ENCODE results near the gene PPARA.

Gene PPARA

DNA sequence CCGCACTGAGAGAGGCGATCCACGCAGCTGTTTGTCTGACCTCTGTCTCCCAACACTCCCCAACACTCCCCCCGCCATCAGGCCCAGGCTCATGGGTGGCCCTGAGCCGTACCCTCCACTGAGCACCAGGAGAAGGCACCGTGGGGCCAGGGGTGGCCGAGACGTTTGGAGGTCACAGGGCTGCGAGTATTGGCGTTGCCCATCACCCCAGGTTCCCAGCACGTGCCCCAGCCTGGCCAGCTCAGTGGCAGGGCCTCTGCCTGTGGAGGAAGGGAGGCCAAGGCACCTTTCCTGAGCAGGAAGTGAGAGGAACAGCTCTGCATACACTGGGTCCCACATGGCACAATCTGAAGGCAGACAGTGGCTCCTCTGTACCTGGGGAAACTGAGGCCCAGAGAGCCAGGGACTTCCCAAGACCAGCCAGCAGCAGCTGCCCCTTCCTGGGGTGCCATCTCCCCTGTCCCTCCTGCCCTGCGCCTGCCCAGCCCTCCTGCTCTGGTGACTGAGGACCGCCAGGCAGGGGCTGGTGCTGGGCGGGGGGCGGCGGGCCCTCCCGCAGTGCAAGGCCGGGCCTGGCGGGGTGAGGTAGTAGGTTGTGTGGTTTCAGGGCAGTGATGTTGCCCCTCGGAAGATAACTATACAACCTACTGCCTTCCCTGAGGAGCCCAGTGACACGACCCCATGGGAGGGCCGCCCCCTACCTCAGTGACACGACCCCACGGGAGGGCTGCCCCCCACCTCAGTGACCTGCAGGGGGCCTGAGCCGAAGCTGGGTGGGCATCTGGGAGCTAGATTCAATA lies 37.0 kb upstream of the PPARA start:
- in situ Hi-C loops (cut with MboI; ENCODE audit: low pct_unique_long_range_greater_than_20kb, low sequenced_read_pairs) = no loop called here
- DNase-seq = no peak

GRCh38 chr22:46113910-46114517 lies 36.3 kb upstream of the PPARA start:
- DNase-seq = no peak
- in situ Hi-C loops (cut with MboI; ENCODE audit: low pct_unique_long_range_greater_than_20kb, low sequenced_read_pairs) = no loop called here

DNA sequence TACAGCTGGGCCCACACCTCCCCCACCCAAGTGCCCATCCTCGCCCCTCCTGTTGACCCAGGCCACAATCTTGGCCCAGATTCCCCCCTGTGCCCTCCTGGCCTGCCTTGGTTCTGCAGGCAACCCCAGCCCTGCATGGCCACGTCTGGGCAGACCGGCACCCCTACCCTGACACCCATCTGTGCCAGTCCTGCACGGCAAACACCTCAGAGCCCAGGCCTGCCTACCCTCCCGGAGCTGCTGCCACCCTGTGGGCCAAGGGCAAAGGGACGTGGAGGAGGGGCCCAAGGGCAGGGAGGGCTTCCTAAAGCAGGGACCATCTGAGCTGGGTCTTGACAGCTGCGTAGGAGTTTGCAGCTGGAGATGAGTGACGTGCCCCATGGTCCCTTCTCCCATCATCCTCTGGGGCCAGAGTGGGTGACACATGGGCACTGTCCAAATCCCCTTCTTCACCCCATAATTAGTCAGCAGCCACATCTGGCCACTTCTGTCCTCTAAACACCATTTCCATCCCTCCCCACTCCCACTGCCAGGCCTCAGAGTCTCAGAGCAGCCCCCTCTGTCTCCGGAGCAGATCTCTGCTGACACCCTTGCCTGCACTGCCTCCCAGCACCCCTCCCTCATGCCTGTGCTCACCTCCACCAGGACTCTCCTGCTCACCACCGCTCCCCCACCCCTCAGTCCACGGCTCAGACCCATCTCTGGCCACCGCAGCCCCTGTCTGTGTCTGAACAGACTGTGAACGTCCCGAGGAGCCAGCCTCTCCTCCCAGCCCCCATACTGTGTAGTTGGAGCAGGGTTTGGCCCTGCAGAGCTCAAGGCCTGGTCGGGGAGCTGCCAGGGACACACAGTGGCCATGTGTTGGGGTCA lies 35.6 kb upstream of the PPARA start:
- in situ Hi-C loops (cut with MboI; ENCODE audit: low pct_unique_long_range_greater_than_20kb, low sequenced_read_pairs) = no loop called here
- DNase-seq = peak; percentile 31

DNA sequence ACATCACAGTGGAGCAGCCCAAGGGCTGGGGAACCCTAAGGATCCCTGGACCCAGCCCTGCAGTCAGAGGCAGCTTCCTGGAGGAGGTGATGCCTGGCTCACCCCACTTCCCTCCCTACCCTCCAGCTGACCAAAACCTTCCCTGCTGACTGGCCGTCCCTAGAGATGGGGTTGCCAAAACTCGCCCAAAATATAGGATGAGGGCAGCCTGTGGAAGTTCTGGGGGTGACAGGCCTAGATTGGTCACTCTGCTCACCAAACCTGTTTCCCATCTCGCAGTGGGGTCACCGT lies 35.0 kb upstream of the PPARA start:
- DNase-seq = no peak
- in situ Hi-C loops (cut with MboI; ENCODE audit: low pct_unique_long_range_greater_than_20kb, low sequenced_read_pairs) = no loop called here

DNA sequence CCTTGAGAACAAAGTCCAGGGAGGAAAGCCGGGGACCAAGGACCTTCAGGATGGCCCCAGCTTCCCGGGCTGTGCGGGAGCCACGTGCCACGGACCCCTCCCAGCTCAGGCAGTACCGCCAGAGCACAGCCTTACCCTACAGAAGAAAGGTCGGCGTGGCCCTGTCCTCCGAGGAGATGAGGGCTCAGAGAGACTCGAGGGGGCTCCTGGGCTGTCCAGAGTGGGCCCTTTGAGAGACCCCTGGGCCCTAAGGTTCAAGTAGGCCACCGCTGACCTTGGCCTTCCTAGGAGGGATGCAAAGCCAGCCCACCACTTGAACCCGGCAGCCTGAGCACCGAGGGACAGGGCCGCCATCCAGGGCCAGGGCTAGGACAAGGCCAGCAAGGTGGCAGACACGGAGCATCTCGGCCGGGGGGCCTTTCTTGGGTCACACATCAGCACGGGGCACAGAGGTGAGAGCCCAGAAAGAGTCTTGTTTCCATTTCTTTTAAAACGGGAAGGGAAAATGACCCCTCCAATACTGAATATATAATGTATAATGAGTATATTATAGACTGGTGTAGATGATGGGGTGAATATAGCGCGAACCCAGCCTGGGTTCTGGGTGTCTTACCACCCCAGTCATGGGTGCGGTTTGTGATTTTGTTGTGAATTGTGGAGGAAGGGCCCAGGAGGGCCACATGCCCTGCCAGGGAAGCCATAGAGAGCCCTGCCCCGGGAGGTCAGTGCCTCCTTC lies 34.4 kb upstream of the PPARA start:
- in situ Hi-C loops (cut with MboI; ENCODE audit: low pct_unique_long_range_greater_than_20kb, low sequenced_read_pairs) = no loop called here
- DNase-seq = no peak

DNA sequence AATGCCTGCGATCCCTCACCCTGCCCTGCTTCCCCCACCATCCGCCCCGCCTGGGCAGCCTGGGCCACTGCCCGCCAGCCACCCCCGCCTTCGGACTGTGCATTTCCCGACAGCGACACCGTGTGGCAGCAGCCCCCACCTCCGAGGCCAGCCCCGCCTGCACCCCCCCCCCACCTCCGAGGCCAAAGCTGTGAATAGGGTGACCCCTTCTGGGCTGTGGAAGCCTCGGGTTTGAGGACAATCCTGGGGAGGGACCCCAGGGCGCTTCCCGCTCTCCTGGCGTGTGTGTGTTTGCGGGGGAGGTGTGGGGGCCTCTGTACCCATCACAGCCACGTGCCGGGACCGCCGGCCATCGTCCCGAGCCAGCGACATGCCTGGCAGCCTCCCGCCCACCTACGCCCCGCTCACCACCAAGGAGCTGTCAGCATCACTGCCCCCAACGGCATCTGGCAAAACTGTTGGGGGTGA lies 33.8 kb upstream of the PPARA start:
- in situ Hi-C loops (cut with MboI; ENCODE audit: low pct_unique_long_range_greater_than_20kb, low sequenced_read_pairs) = no loop called here
- peak; percentile 80 for DNase-seq

GRCh38 chr22:46117206-46118199 lies 32.8 kb upstream of the PPARA start:
- in situ Hi-C loops (cut with MboI; ENCODE audit: low pct_unique_long_range_greater_than_20kb, low sequenced_read_pairs) = no loop called here
- no peak for DNase-seq

- DNase-seq = no peak
- in situ Hi-C loops (cut with MboI; ENCODE audit: low pct_unique_long_range_greater_than_20kb, low sequenced_read_pairs) = no loop called here
Observed at GRCh38 chr22:46119093-46119728, 31.1 kb upstream of the PPARA start.

DNA sequence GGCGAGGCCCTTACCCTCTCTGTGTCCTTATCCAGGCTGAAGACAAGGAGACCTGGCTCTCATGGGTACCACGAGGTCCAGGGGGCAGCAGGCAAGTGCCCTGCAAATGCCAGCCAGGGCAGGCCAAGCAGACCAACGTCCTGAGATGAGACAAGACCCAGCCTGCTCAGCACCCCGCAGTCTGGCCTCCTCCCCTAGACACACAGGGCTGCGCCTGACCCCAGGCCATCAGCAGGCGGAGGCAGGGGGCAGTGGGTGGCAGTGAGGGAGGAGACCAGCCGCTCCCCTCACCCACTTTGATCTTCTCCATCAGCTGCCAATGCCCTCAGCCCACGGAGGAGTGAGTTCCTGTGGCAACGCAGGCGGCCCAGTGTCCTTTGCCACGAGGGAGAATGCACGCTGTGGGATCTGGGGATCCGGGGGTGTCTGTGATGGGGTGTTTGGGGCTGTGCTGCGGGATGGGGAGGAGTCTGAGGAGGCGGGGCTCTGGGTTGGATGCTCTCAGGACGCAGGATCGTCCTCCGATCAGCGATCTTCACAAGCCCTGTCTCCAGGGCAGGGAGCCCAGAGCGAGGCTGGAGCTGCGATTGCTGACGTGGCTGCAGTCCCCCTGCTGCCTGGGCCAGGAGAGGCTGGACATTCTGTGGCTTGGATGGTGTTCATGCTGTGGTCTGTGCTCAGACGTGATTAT lies 30.5 kb upstream of the PPARA start:
- in situ Hi-C loops (cut with MboI; ENCODE audit: low pct_unique_long_range_greater_than_20kb, low sequenced_read_pairs) = loop anchor here (10.0 kb wide), 1 partner anchor 545 kb away; no protein-coding TSS in a partner anchor
- no peak for DNase-seq

GRCh38 chr22:46120420-46120737 lies 29.9 kb upstream of the PPARA start:
- in situ Hi-C loops (cut with MboI; ENCODE audit: low pct_unique_long_range_greater_than_20kb, low sequenced_read_pairs) = loop anchor here (10.0 kb wide), 1 partner anchor 546 kb away; no protein-coding TSS in a partner anchor
- no peak for DNase-seq

GRCh38 chr22:46121079-46121478 lies 29.2 kb upstream of the PPARA start:
- no peak for DNase-seq
- in situ Hi-C loops (cut with MboI; ENCODE audit: low pct_unique_long_range_greater_than_20kb, low sequenced_read_pairs) = loop anchor here (10.0 kb wide), 1 partner anchor 546 kb away; no protein-coding TSS in a partner anchor

DNA sequence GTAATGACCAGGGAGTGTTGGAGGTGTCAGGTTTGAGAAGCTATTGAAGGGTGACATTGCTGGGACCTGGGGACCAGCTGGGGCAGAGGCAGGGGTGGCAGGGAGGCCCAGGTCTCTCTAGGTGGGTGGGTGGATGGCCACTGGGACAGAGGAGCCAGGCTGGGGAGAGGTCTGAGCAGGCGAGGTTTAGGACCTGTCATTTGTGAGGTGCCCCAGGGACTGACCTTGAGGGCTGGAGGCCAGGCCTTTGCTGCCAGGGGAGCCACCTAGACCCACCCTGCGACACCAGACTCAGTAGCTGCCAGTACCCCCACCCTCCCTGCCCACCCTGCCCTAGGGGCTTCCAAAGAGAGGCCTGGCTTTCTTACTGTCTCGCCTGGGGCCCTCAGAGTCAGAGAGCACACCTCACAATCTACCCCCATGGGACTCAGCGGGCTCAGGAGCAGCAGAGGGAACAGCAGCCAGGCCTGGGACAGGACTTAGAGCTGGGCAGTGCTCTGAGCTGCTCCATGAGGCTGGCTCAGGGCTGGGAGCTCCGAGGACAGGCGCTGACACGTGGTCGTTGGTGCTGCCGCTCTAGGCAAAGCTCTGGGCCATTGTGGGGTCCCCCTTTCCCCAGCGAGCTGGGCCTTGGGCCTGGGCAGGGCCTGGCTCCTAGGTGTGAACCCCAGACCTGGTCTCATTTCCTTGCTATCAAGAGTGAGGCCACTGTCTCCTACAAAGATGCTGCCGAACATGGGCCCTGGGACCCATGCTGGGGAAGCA lies 28.6 kb upstream of the PPARA start:
- no peak for DNase-seq
- in situ Hi-C loops (cut with MboI; ENCODE audit: low pct_unique_long_range_greater_than_20kb, low sequenced_read_pairs) = loop anchor here (10.0 kb wide), 1 partner anchor 547 kb away; no protein-coding TSS in a partner anchor

- in situ Hi-C loops (cut with MboI; ENCODE audit: low pct_unique_long_range_greater_than_20kb, low sequenced_read_pairs) = loop anchor here (10.0 kb wide), 1 partner anchor 548 kb away; no protein-coding TSS in a partner anchor
- peak; percentile 68 for DNase-seq
Observed at GRCh38 chr22:46122511-46122971, 27.8 kb upstream of the PPARA start.

GRCh38 chr22:46122980-46123693 lies 27.2 kb upstream of the PPARA start:
- in situ Hi-C loops (cut with MboI; ENCODE audit: low pct_unique_long_range_greater_than_20kb, low sequenced_read_pairs) = loop anchor here (10.0 kb wide), 1 partner anchor 548 kb away; no protein-coding TSS in a partner anchor
- no peak for DNase-seq

- in situ Hi-C loops (cut with MboI; ENCODE audit: low pct_unique_long_range_greater_than_20kb, low sequenced_read_pairs) = loop anchor here (10.0 kb wide), 1 partner anchor 549 kb away; no protein-coding TSS in a partner anchor
- DNase-seq = no peak
Observed at GRCh38 chr22:46123694-46124382, 26.5 kb upstream of the PPARA start.
